ENCODE data around the gene TOMM5.

Gene TOMM5

DNA sequence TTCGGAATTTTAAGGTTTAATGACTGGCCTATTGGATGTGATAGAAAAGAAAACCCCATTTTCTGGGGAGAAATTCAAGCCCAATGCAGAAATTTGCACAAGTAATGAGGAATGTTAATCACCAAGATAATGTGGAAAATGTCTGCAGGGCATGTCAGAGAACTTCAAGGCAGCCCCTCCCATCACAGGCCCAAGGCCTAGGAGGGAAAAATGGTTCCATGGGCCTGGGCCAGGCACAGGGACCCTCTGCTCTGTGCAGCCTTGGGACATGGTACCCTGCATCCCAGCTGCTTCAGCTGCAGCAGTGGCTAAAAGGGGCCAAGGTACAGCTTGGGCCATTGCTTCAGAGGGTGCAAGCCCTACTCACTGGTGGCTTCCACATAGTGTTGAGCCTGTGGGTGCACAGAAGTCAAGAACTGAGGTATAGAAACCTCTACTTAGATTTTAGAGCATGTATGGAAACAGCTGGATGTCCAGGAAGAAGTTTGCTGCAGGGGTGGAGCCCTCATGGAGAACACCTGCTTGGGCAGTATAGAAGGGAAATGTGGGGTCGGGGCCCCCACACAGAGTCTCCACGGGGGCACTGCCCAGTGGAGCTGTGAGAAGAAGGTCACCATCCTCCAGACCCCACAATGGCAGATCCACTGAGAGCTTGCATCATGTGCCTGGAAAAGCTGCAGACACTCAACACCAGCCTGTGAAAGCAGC is 28.4 kb downstream of the TOMM5 start:
- DNase-seq (ENCODE audit: low read depth) = no peak

DNA sequence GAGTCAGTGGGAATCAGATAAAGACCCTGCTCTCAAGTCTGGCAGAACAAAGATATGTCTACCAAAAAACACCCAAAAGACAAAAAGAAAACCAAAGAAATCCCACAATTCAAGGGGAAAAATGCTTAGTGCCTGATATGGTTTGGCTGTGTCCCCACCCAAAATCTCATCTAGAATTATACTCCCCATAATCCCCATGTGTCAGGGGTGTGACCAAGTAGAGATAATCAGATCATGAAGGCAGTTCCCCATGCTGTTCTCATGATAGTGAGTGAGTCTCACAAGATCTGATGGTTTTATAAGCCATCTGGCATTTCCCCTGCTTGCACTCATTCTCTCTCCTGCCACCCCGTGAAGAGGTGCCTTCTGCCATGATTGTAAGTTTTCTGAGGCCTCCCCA is 29.6 kb downstream of the TOMM5 start:
- no peak for DNase-seq (ENCODE audit: low read depth)

DNA sequence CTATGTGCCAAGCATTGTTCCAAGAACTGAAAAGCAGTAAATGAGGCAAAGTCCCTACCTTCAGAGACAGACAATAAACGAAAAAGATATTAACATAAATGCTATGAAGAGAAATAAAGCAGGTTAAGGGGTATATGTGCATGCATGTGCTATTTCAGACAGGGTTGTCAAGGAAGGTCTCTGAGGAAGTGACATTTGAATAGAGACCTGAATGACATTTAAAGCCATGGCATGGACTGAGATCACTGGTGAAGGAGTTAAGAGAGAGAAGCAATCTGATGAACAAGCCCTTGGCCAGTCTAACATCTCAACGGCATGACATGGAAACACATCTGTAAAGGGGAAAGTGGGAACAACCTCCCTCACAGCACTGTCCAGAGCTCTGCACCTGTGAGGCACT is 30.7 kb downstream of the TOMM5 start:
- DNase-seq (ENCODE audit: low read depth) = no peak

DNA sequence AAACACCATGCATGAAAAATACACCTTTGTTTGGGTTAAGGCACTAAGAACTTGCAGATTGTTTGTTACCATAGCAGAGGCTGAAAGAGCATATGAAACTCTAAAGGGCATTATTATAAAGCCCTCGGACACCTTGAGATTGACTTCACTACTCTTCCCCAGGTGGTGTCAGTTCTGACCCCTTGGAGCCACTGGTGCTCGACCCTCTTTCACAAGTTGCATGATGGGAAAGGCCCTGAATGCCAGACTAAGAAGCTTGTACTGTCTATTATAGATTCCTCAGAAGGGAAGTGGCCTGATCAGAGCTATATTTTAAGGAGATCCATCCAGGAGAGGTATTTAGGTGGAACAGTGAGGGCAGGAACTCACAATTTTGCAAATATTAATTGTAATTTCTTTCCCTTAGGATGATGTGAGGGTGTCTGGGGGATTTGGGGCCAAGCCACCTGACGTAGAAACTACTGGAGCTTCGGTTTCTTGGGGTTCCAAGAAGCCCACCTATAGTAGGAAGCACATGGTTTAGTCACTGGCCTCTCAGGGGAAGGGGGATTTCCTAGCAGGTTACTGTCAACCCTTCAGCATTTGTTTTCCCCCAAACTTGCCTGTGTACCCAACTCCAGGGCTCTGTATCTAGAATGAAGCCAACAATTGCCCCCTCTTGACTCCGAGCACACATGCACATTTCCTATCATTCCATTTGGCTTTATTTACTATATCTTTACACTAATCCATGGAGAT is 32.4 kb downstream of the TOMM5 start:
- DNase-seq (ENCODE audit: low read depth) = no peak

- DNase-seq (ENCODE audit: low read depth) = no peak
Observed at GRCh38 chr9:37559125-37559524, 33.3 kb downstream of the TOMM5 start.

DNA sequence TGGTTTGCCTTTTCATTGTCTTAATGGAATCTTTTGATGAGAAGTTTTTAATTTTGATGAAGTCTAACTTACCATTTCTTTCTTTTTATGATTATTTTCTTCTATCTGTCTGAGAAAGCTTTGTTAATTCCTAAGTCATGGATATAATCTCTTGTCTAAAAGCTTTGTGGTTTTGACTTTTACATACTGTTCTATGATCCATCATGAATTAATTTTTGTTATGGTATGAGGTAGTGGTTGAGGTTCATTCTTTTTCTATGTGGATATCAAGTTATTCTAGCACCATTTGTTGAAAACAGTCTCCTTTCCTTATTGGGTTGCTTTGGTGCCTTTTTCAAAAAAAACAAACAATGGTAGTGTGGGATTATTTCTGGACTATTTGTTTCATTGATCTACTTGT is 36.6 kb downstream of the TOMM5 start:
- no peak for DNase-seq (ENCODE audit: low read depth)

- no peak for DNase-seq (ENCODE audit: low read depth)
Observed at GRCh38 chr9:37554318-37554717, 38.1 kb downstream of the TOMM5 start.

- no peak for DNase-seq (ENCODE audit: low read depth)
Observed at GRCh38 chr9:37551888-37552287, 40.5 kb downstream of the TOMM5 start.

DNA sequence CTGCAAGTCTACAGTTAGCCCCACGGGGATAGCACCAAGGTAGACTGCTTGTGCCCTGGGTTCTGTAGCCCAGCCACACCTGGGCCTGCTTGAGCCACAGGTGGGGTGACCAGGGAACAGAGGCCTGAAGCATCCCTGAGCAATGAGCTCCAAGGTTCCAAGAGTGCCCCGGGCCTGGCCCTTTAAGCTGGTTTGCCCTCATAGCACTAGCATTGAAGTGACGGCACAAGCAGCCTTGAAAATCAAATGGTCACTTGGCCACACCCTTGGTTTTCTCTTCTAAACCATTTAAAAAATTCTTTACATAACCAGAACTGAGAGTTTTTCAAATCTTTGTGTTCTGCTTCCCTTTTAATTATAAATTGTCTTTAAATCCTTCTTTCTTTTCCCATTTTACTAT is 40.9 kb downstream of the TOMM5 start:
- no peak for DNase-seq (ENCODE audit: low read depth)

DNA sequence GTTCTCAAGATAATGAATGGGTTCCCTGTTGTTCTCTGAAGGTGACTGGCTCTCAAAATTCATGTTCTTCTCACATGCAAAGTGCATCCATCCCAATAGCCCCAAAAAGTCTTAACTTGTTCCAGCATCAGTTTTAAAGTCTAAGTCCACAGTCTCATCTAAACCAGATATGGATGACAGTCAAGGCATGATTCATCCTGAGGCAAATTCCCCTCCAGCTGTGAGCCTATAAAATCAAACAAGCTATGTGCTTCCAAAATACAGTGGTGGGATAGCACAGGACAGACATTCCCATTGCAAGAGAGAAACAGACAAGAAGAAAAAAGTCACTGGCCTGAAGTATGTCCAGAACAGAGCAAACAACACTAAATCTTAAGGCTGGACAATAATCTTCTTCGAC is 41.6 kb downstream of the TOMM5 start:
- DNase-seq (ENCODE audit: low read depth) = no peak

GRCh38 chr9:37549527-37549926 is 42.9 kb downstream of the TOMM5 start:
- DNase-seq (ENCODE audit: low read depth) = no peak

GRCh38 chr9:37547328-37547878 is 45.0 kb downstream of the TOMM5 start:
- no peak for DNase-seq (ENCODE audit: low read depth)

GRCh38 chr9:37543468-37543867 is 48.9 kb downstream of the TOMM5 start:
- DNase-seq (ENCODE audit: low read depth) = no peak

GRCh38 chr9:37542895-37543294 is 49.5 kb downstream of the TOMM5 start:
- DNase-seq (ENCODE audit: low read depth) = no peak

- no peak for DNase-seq (ENCODE audit: low read depth)
Observed at GRCh38 chr9:37542488-37542887, 49.9 kb downstream of the TOMM5 start.

DNA sequence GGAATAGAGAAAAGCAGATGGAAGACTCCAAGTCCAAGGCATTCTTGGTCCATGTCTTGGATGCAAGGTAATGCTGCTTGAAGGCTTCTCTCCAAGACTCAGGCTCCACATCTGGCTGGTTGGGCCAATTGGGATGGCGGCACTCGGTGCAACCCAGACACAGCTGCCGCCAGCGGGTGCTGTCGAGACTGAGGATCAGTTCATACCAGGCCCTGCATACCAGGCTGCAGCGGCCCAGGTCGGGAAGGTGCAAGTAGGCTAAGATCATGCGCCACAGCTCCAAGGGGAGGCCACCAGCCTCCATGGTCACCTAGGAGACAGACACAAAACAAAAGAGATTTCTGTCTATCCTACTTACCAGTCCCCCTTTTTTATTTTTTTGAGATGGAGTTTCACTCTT is 50.9 kb downstream of the TOMM5 start:
- DNase-seq (ENCODE audit: low read depth) = no peak

DNA sequence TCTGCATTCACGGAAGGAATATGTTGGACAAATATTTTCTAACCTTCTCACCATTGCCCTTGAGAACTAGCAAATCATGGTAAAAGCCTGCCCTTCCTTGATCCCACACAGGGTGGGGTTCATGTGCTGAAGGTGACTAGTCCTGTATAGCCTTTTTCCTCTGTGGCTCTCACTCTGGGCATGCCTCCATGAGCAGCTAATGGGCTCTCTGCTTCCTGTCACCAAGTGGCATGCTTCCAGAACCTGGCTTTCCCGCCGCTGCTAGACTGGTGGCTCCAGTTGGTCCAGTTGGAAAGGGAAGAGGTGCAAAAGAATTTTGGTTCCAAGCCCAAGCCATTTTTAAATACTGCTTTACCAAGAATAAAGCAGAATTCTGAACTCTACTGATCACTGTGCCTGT is 51.8 kb downstream of the TOMM5 start:
- no peak for DNase-seq (ENCODE audit: low read depth)

GRCh38 chr9:37539634-37540033 is 52.8 kb downstream of the TOMM5 start:
- no peak for DNase-seq (ENCODE audit: low read depth)
